ENCODE measurements around the gene TRAPPC11. TPM values are rescaled to one million over a fixed set of nuclear protein-coding genes. Genes with fewer than 3 reads are reported as not detected.

TRAPPC11 gene
- total RNA-seq, 2 experiments from 2014 or later: 14.7 to 19.2 TPM

DNA sequence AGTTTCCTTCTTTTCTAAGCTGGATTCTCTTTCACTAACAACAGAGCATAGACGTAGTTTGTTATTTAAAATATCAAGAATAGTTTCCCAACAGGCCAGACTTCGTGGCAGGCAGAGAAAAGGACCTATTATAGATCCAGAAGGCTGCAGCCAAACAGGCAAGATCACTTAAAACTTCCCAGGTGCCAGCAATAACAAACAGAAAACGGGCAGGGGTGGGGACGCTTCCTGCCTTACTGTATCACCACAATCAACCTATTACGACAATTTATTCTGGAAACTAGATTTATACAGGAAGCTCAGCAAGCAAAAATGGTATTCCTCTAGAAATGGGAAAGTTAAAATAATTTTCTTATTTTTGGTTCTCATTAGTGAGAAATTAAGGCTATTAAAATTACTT is 22.2 kb upstream of the TRAPPC11 start:
- Histone ChIP-seq H3K4me3 (ENCODE audit: low read length) (no peak overlapping the region), H3K9me3 (ENCODE audit: control insufficient read depth in 1 of 2, insufficient read depth in 1 of 2, low read length in 2 of 2) (peaks cover 0 to 4% of the 10 kb centered on the region in 2 experiments), H3K27ac (ENCODE audit: low read depth in 1 of 2, low read length in 2 of 2) (no peak overlapping the region), H3K27me3 (ENCODE audit: control insufficient read depth in 1 of 2, insufficient read depth in 2 of 2, low read length in 2 of 2) (no peaks in the 10 kb centered on the region), H3K4me1 (ENCODE audit: insufficient read depth, low read length) (no peaks in the 10 kb centered on the region), H3K36me3 (ENCODE audit: insufficient read depth, low read length) (peaks cover 7% of the 10 kb centered on the region)
- Mint-ChIP-seq H3K4me1 (ENCODE audit: low read depth) (no peaks in the 10 kb centered on the region), H3K36me3 (ENCODE audit: low read depth) (peaks cover 13% of the 10 kb centered on the region), H3K27me3 (no peaks in the 10 kb centered on the region), H3K27ac (no peak overlapping the region), H3K9me3 (no peaks in the 10 kb centered on the region), H3K4me3 (no peak overlapping the region)
- TF ChIP-seq, protein P1, sequence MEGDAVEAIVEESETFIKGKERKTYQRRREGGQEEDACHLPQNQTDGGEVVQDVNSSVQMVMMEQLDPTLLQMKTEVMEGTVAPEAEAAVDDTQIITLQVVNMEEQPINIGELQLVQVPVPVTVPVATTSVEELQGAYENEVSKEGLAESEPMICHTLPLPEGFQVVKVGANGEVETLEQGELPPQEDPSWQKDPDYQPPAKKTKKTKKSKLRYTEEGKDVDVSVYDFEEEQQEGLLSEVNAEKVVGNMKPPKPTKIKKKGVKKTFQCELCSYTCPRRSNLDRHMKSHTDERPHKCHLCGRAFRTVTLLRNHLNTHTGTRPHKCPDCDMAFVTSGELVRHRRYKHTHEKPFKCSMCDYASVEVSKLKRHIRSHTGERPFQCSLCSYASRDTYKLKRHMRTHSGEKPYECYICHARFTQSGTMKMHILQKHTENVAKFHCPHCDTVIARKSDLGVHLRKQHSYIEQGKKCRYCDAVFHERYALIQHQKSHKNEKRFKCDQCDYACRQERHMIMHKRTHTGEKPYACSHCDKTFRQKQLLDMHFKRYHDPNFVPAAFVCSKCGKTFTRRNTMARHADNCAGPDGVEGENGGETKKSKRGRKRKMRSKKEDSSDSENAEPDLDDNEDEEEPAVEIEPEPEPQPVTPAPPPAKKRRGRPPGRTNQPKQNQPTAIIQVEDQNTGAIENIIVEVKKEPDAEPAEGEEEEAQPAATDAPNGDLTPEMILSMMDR (IDR thresholded peaks at IDR 0.05): no peak
- POLR2A ChIA-PET: no interaction called here
- CTCF ChIA-PET: no interaction called here
- intact Hi-C loops (cut with DNase I, micrococcal nuclease): no loop called here
- ATAC-seq (ENCODE audit: poor library complexity) (no peak), DNase-seq (no peak)

DNA sequence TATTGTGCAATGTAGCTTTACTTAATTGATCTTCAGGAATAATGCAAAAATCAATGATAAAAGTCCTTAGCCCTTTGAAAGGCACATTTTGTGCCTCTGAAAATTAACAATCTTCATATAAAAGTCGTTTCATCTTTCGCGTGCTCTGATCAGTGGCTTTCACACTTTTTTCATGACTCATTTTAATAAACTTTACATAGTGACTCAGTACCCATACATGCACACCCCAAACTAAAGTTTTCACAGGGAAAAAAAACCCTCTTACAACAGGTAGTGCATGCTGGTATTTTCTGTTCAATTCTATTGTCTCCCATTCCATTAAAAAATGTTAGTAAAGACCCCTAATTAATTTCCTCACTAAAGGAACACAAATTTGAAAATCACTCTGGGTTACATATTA is 21.6 kb upstream of the TRAPPC11 start:
- H3K36me3 ChIP-seq (ENCODE audit: insufficient read depth, low read length): peaks cover 9% of the 10 kb centered on the region
- CTCF ChIA-PET: no interaction called here
- DNase-seq: no peak
- peaks cover 0 to 4% of the 10 kb centered on the region in 2 experiments for H3K9me3 ChIP-seq (ENCODE audit: control insufficient read depth in 1 of 2, insufficient read depth in 1 of 2, low read length in 2 of 2)
- POLR2A ChIA-PET: no interaction called here
- TF ChIP-seq, protein P1 (IDR thresholded peaks at IDR 0.05): no peak
- H3K27ac ChIP-seq (ENCODE audit: low read depth in 1 of 2, low read length in 2 of 2): no peak overlapping the region
- intact Hi-C loops (cut with DNase I, micrococcal nuclease): no loop called here
- ATAC-seq (ENCODE audit: poor library complexity): no peak
- no peaks in the 10 kb centered on the region for H3K4me1 ChIP-seq (ENCODE audit: insufficient read depth, low read length)
- no peak overlapping the region for H3K4me3 Mint-ChIP-seq
- no peak overlapping the region for H3K4me3 ChIP-seq (ENCODE audit: low read length)
- no peak overlapping the region for H3K27ac Mint-ChIP-seq
- H3K36me3 Mint-ChIP-seq (ENCODE audit: low read depth): peaks cover 19% of the 10 kb centered on the region
- H3K9me3 Mint-ChIP-seq: no peaks in the 10 kb centered on the region
- no peaks in the 10 kb centered on the region for H3K27me3 ChIP-seq (ENCODE audit: control insufficient read depth in 1 of 2, insufficient read depth in 2 of 2, low read length in 2 of 2)
- no peaks in the 10 kb centered on the region for H3K4me1 Mint-ChIP-seq (ENCODE audit: low read depth)
- H3K27me3 Mint-ChIP-seq: no peaks in the 10 kb centered on the region

DNA sequence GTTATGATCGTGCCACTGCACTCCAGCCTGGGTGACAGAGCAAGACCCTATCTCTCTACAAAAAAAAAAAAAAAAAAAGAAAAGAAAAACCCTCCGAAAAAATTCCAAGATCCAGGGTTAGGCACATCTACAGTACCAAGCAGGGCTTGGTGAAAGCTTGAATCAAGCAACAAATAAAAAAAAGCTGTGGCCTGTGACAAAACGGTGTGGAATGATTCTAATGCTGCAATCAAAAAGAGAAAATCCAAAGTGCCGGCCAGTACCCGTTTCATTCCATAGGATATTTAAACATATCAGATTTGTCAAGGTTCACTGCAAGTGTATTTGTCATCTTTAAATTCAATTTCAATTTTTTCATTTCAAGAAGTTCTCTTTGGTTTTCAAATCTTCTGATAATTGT is 20.7 kb upstream of the TRAPPC11 start:
- H3K36me3 Mint-ChIP-seq (ENCODE audit: low read depth): peaks cover 22% of the 10 kb centered on the region
- no peak for ATAC-seq (ENCODE audit: poor library complexity)

More for the DNA sequence above, 20.7 kb upstream of the TRAPPC11 start:
- TF ChIP-seq, protein P1 (IDR thresholded peaks at IDR 0.05): no peak
- Histone ChIP-seq H3K36me3 (ENCODE audit: insufficient read depth, low read length) (peaks cover 10% of the 10 kb centered on the region), H3K27me3 (ENCODE audit: control insufficient read depth in 1 of 2, insufficient read depth in 2 of 2, low read length in 2 of 2) (no peaks in the 10 kb centered on the region), H3K4me1 (ENCODE audit: insufficient read depth, low read length) (no peaks in the 10 kb centered on the region), H3K4me3 (ENCODE audit: low read length) (no peak overlapping the region), H3K9me3 (ENCODE audit: control insufficient read depth in 1 of 2, insufficient read depth in 1 of 2, low read length in 2 of 2) (no peaks in the 10 kb centered on the region), H3K27ac (ENCODE audit: low read depth in 1 of 2, low read length in 2 of 2) (no peak overlapping the region)
- CTCF ChIA-PET: no interaction called here
- no peaks in the 10 kb centered on the region for H3K4me1 Mint-ChIP-seq (ENCODE audit: low read depth)
- DNase-seq: no peak
- H3K9me3 Mint-ChIP-seq: no peaks in the 10 kb centered on the region
- H3K4me3 Mint-ChIP-seq: no peak overlapping the region
- H3K27ac Mint-ChIP-seq: no peak overlapping the region
- H3K27me3 Mint-ChIP-seq: no peaks in the 10 kb centered on the region
- intact Hi-C loops (cut with DNase I, micrococcal nuclease): no loop called here
- POLR2A ChIA-PET: no interaction called here

Data from CD4-positive, alpha-beta T cell (primary cell).